Cardiac septum (tissue), 1 donor: ENCODE data around the gene CCDC152. TPM values are rescaled to one million over a fixed set of nuclear protein-coding genes. Genes with fewer than 3 reads are reported as not detected.
"Not testable (repeated sequence)": the region's sequence is repeated elsewhere in the genome, so short reads cannot be mapped to it uniquely, and the experiment has no call there.

ENCODE experiments used
- DNase-seq: peaks from one replicate; pipeline ENCODE4 v3.0.0-alpha.2; 2020; ENCODE audit warnings: low spot score
- intact Hi-C: fragments of 100-400 bp; cut with DNase I; formaldehyde crosslinking; loops from one replicate; pipeline ENCODE4 v1.14.0; 2022
- total RNA-seq: library from RNA; stranded (reverse); fragmentation: NEBNext Ultra II Directional; extraction: Animal tissue kit (Norgen Biotek cat#: 25700); gene quantifications from one replicate; pipeline ENCODE4 v1.2.1, GENCODE V29; 2021
- donor health status: DM: no; HTN: no; CAD: no.

CCDC152 gene
- total RNA-seq, 1 donor from 2014 or later, result 1.0 TPM

DNA sequence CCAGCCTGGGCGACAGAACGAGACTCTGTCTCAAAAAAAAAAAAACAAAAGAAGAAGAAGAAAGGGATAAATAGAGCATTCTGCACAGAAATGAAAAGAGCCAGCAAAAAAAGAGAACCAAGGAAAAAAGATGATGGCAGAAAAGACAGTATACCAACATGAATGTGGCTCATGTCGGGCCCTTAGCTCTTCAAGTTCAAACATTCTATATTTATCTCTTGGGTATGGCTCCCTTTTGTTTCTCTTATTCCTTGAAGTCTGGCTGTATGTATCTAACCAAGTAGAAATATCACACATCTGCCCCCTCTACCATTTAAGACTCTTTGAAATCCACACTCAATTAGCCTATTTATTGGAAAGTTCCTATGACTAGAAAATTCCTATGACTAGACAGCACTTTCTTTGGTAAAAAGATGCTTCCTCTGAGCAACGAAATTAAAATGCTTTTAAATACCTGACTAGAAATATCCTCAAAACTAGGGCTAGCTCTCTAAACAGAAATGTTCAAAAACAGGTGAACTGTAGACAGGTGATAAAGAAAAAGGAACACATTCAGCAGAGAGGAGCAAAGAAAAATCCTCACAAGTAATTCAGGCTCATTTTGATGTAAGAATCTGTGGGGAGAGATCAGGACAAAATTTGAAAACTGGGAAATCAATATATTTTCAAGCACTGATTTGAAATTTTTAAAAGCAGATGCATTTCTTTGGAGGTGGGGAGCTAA is 52.4 kb downstream of the CCDC152 start:
- DNase-seq, result no peak

DNA sequence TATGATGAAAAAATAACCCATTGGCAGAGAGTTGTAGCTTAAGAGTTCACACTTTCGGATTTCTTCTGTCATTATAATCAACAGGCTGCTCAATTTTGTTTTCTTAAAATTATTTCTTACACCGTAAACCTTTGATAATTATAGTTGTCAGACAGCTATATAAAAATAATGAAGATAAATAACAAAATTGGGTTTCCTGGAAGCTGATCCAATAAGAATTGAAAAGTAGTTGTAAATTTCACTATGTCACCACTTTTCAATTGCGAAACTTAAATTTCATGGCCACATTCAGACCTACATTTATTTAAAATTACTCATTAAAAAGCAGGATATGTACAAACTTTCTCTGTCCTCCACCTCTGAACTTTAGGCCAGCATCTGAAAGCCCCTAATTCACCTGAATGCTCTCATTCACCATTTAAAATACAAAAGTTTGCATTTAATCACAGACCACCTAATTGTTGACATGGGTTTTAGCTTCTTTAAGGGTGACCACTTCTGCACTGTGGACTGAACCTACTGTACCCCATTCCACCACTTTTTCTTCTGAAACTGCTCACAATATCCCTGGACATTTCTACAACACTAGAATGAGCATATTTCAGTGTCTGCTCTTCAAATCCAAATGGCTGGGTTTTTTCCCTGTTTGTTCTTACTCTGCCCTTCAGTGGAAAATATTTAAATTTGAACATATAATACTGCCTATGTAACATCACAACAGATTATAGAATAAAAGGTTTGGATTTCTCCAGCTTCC is 54.4 kb downstream of the CCDC152 start:
- intact Hi-C loops, result loop anchor here (2.0 to 5.0 kb wide), 2 partner anchors 48 to 311 kb away; partner anchors contain the start of gene ZNF131
- DNase-seq, result no peak

More for the DNA sequence above, 52.4 kb downstream of the CCDC152 start:
- intact Hi-C loops, result loop anchor here (2.0 kb wide), 1 partner anchor 80 kb away; no protein-coding TSS in a partner anchor

DNA sequence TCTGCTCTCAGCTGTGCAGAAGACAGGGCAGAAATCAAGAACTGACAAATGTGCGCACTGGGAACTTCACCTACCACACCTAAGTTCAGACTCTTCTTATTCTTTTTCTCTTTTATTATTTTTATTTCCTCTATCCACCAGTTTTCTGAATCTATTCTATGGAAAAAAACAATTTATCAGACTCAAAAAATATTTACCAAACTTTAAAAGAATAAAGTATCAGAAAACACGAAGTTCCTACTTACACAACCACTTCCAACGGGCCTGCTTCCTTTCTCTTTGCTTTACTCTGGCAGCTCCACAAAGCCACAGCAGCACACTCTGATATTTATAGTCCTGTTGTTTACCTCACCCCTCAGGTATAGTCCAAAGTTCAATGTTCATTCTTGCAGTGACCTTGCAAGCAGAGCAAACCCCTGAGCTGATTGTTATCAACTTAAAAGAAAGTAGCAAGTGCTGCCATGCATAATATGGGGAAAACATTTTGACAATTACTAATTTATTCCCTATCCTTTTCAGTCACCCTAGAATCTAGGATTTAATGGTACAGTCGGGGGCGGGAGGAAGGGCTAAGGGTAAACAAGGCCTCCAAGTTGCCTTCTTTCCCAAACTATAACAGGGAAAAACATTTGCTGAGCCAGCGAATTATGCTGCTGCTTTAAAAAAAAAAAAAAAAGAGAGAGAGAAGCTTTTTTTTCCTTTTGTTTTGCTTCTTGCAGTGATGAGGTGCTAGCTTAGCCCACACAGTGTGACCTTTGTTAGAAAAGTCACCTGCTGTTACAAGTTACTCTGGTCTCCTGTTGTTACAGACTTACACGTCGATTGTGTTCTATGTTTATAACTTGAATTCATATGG is 55.2 kb downstream of the CCDC152 start, which contains the start of gene SELENOP:
Gene SELENOP, minus strand, starts transcription at position 302 of the 856 bp plus-strand sequence. CDS start 3,539 bp downstream, outside the sequence.
- DNase-seq, result no peak
- intact Hi-C loops, result loop anchor here (2.0 to 5.0 kb wide), 2 partner anchors 47 to 310 kb away; partner anchors contain the start of gene ZNF131

DNA sequence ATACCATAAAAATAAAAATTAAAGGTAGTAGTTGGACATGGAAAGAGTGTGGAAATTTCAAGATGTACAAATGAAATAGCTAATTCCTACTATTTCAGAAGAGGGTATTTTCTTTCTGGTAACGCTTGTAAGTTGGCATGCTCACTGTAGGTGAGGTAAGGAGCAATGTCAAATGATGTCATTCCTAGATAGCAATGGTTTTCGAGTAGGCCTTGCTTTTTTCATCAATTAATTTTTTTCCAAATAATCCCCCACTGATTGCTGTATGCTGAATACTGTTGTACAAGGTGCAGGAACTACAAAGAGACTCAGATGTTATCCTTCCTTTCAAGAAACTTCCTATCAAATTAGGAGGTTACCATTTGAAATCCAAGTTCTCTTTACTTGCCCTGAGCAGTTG is 56.0 kb downstream of the CCDC152 start:
- intact Hi-C loops, result loop anchor here (5.0 kb wide), 1 partner anchor 310 kb away; the partner anchor contains the start of gene ZNF131
- no peak for DNase-seq

DNA sequence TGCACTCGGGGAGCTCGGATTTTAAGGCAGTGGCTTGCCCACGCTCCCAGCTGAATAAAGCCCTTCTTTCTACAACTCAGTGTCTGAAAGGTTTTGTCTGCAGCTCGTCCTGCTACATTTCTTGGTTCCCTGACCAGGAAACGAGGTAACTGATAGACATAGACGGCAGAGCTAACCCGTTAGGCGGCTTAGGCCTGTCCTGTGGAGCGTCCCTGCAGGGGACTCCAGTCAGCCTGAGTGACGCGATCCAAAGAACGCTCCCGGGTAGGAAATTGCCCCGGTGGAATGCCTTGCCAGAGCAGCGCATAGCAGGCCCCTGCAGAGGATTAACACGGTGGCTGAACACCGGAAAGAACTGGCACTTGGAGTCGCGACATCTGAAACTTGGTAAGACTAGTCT is 56.9 kb downstream of the CCDC152 start:
- intact Hi-C loops, result loop anchor here (5.0 kb wide), 1 partner anchor 309 kb away; the partner anchor contains the start of gene ZNF131
- DNase-seq, result no peak

DNA sequence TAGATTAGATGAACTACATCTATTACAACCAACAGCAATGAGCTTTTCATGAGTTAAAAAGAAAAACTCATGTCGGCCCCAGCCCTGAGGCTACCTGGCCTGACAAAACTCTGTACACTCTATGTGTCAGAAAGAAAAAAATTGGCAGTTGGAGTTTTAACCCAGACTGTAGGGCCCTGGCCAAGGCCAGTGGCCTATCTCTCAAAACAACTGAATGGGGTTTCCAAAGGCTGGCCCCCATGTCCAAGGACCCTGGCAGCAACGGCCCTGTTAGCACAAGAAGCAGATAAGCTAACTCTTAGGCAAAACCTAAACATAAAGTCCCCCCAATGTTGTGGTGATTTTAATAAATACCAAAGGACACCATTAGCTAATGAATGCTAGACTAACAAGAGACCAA is 59.9 kb downstream of the CCDC152 start:
- DNase-seq, intact Hi-C loops: not testable (repeated sequence)

DNA sequence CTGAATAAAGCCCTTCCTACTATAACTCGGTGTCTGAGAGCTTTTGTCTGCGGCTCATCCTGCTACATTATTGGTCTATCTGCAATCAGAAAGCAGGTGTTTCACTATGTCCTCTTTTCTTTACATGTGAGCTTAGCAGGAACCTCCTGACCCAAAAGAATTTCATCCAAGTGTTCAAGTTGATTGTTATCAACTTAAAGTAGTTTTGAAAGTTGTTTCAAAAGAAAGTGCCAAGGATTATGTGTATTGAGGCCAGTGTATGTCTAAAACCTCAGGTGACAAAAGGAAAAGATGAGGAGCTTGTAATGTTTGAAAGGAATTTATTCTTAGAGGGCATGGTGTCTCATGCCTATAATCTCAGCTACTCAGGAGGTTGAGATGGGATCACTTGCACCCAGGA is 63.1 kb downstream of the CCDC152 start:
- no peak for DNase-seq
- intact Hi-C loops, result no loop called here

DNA sequence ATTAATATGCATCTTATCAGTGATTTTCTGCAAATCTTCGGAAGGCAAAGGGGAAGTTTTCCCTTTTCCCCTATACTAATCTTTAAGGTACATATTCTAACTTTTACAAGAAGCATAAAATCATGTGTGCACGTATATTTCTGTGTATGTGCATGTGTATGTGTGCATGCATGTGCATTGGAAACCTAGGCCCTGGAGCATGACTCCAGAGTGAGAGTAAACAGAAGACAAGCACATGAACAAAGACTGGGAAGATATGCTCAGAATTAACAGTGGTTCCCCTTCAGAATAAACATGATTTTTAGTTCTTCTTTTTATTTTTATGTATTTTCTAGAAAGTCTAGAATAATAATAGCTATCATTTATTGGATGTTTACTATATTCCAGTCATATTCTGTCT is 65.9 kb downstream of the CCDC152 start:
- intact Hi-C loops, result no loop called here

DNA sequence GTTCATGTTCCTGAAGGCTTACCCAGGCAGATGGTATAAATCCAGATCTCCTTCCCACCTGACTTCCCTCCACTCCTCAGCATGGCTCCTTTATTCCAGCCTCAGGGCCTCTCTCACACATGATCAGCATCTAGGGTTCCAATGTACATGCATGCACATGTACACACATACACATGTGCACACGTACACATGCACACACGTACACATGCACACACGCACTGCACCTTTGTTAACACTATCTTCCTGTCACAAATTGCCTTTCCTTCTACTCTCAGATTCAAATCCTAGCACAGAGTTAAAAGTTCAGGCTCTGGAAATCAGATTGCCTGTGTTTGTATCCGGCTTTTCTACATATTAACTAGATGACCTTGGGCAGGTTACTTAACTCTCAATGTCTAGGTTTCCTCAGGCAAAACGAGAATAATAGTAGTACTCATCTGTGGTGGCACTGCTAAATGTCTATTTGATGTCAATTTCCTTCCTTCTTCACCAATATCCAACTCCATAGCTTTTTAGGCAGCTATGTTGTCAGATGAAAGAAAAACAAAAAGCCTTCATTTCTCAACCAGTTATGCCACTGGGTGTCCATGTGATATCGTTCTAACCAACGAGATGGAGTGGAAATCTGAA is 67.8 kb downstream of the CCDC152 start:
- intact Hi-C loops, result no loop called here
- no peak for DNase-seq

More for the DNA sequence above, 65.9 kb downstream of the CCDC152 start:
- no peak for DNase-seq

DNA sequence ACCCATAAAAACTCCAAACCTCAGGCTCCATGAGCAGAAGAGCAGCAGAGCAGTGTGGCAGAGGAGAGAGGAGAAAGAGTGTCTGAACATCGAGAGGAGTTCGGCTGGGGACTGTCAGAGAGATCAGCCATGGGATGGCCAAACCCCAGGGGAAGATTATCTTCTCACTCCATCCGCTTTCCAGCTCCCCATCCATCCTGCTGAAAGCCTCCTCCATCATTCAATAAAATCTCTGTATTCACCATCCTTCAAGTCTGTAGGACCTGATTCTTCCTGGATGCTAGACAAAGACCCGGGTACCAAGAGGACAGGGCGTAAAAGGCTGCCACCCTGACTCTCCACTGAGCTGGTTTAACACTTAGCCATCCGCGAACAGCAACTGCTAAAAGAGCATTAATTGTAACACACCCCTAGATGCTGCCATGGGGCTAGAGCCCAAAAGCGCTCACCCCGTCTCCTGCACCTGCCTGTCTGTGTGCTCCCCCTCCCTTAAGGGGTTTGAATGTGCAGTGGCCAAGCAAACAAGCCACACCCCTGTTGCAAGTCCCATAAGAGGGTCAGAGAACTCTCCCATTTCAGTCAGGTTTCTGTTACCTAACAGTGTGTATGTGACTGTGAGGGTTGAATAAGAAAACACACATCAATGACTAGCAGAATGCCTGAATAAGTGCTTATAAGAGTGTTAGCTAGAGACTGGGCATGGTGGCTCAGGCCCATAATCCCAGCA is 69.0 kb downstream of the CCDC152 start:
- intact Hi-C loops, result no loop called here
- DNase-seq, result no peak

DNA sequence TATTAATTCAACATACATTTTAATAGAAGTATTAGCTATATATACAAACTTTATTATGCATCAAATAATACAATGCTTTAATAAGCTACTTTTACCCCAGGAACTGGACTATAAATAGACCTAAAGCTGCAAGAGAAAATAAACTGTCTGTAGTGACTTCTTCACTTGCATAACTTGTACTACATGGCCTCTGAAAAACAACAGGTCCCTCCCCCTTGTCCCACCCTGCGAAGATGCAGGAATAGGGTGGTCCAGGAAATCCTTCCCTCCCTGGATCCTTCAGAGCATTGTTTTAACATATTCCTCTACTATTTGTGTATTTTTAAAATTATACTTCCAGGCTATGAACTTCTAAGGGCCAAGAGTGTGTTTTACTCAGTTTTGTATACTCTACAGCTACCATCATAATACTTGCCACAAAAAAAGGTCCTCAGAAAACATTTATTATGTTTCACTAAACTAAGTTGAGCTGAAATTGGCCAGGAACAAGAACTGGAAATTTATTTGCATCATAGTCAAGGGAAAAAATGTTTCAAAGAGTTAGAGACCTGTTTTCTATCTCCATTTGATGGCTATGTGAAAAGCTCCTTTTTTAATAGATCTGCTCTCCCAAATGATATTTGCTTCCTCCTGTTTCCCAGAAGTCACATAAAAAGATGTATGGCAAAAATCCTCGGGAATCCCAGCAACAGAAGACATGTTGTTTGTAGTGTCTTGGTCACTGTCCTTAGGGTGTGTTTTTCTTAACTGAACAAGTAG is 70.3 kb downstream of the CCDC152 start:
- intact Hi-C loops, result no loop called here
- no peak for DNase-seq

DNA sequence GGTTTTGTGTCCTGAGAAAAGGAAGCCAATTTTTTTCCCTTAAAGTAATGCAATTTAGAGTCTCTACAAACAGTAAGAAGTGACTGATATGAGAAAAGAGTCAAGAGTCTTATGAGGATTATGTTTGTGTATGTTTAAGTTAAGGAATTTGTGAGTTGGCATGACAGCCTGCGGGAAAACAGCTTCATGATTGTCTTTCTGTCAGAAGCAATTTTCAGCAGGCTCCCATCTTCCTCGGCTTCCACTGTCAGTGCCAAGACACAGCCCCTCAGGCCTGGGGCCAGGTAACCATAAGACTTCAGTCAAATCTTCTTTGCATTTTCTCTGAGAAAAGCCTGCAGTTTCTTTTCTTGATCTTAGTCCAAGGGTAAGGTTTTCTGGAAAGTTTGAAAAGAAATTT is 72.1 kb downstream of the CCDC152 start:
- DNase-seq, result no peak
- intact Hi-C loops, result no loop called here

DNA sequence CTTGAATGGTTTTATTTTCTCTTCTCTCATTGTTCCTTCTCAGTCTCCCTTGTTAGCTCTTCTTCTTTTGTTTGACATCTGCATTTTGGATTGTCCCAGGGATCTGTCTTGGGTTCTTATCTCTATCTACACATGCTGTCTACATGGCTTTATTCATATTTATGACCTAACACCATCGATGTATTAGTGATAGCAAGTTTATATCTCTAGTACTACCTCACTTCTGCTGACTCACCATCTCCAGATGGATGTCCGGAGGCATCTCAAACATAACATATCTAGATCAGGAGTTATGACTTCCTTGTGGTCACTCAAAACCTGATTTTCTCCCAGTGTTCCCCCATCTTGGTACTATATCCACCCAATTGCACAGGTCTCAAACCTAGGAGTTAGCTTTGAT is 74.3 kb downstream of the CCDC152 start:
- intact Hi-C loops, result no loop called here
- no peak for DNase-seq

DNA sequence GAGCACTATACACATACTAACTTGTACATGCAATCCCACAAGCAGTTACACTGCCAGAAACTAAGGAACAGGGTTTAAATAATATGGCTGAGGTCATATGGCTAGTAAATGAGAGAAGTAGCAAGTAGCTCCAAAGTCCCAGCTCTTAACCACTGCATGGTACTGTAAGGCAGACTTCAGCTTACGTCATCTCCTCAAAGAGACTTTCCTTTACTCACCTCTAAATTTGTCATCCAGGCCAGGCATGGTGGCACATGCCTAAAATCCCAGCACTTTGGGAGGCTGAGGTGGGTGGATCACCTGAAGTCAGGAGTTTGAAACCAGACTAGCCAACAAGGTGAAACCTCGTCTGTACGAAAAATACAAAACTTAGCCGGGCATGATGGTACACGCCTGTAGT is 75.4 kb downstream of the CCDC152 start:
- no peak for DNase-seq
- intact Hi-C loops, result no loop called here

DNA sequence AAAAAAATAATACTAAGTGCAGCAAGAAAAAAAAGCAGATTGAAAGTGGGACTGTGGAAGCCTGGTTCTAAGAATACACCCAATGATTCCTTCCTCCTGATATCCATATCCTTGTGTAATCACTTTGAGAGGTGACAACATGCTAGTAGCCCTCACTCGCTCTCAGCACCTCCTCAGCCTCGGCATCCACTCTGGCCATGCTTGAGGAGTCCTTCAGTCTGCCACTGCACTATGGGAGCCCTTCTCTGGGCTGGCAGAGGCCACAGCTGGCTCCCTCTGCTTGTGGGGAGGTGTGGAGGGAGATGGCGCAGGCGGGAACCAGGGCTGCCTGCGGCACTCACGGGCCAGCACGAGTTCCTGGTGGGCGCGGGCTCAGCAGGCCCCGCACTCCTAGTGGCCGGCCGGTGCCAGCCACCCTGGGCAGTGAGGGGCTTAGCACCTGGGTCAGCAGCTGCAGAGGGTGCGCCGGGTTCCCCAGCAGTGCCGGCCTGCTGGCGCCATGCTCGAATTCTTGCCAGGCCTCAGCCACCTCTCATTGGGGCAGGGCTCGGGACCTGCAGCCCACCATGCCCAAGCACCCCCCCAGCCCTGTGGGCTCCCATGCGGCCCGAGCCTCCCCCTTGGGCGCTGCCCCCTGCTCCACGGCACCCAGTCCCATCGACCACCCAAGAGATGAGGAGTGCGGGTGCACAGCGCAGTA is 79.6 kb downstream of the CCDC152 start:
- intact Hi-C loops, result no loop called here
- DNase-seq, result no peak

DNA sequence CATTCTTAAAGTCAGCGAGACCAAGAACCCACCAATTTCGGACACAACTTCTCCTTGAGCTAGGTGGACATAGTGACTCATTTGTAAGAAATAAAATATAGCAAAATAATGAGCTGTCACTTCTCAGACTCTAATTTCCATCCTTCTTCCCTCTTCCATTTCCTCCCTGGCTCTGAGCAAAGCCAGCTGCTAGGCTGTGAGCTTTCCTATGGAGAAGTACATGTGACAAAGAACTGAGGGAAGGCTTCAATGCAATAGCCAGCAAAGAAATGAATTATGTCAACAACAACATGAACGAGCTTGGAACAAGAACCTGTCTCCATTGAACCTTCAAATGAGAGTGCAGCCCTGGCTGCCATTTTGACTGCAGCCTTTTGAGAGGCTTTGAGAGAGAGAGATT is 81.0 kb downstream of the CCDC152 start:
- intact Hi-C loops, result no loop called here
- DNase-seq, result no peak

DNA sequence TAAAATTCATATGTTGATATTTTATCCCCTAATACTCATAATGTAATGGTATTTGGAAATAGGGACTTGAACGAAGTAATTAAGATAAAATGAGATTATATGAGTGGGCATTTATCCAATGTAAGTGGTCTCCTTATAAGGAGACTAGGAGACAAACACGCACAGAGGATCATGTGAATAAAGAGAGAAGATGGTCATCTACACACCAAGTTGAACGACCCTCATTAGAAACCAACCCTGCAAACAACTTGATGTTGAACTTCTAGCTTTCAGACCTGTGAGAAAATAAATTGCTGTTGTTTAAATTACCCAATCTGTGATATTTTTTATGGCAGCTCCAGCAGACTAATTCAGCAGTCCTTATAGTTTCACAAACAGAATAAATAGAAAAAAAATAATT is 82.6 kb downstream of the CCDC152 start:
- intact Hi-C loops, result no loop called here
- DNase-seq, result no peak
